HG03066 (cell line): Measurements from ENCODE around the gene ACVR1.
"Not testable (repeated sequence)": the region's sequence is repeated elsewhere in the genome, so short reads cannot be mapped to it uniquely, and the experiment has no call there.

Source experiments
- ATAC-seq: cut with Tn5 transposase; IDR thresholded peaks from one replicate; pipeline ENCODE4 v1.9.1; 2021; ENCODE audit warnings: low read depth; ENCODE audit not compliant: unreplicated experiment

ACVR1 gene

GRCh38 chr2:157831573-157832315 is 44.4 kb downstream of the ACVR1 start:
- no peak for ATAC-seq

- ATAC-seq, result no peak
Observed at GRCh38 chr2:157830696-157831570, 45.2 kb downstream of the ACVR1 start.

- ATAC-seq, result no peak
Observed at GRCh38 chr2:157830266-157830665, 45.9 kb downstream of the ACVR1 start.

GRCh38 chr2:157827377-157827776 is 48.8 kb downstream of the ACVR1 start:
- no peak for ATAC-seq

GRCh38 chr2:157826644-157827043 is 49.5 kb downstream of the ACVR1 start:
- not testable (repeated sequence) for ATAC-seq

GRCh38 chr2:157825885-157826284 is 50.2 kb downstream of the ACVR1 start:
- ATAC-seq, result no peak

GRCh38 chr2:157822993-157823392 is 53.1 kb downstream of the ACVR1 start:
- no peak for ATAC-seq

GRCh38 chr2:157822533-157822932 is 53.6 kb downstream of the ACVR1 start:
- ATAC-seq, result no peak

- ATAC-seq, result no peak
Observed at GRCh38 chr2:157821519-157822131, 54.5 kb downstream of the ACVR1 start.

- ATAC-seq, result no peak
Observed at GRCh38 chr2:157820193-157820592, 55.9 kb downstream of the ACVR1 start.

- ATAC-seq, result no peak
Observed at GRCh38 chr2:157819761-157820160, 56.4 kb downstream of the ACVR1 start.

GRCh38 chr2:157818227-157818626 is 57.9 kb downstream of the ACVR1 start:
- no peak for ATAC-seq

- no peak for ATAC-seq
Observed at GRCh38 chr2:157815421-157815820, 60.7 kb downstream of the ACVR1 start.

GRCh38 chr2:157813467-157813866 is 62.7 kb downstream of the ACVR1 start:
- no peak for ATAC-seq

GRCh38 chr2:157810037-157810436 is 66.1 kb downstream of the ACVR1 start:
- ATAC-seq, result no peak

- no peak for ATAC-seq
Observed at GRCh38 chr2:157809212-157809611, 66.9 kb downstream of the ACVR1 start.

- no peak for ATAC-seq
Observed at GRCh38 chr2:157808421-157808820, 67.7 kb downstream of the ACVR1 start.

- no peak for ATAC-seq
Observed at GRCh38 chr2:157806426-157807077, 69.6 kb downstream of the ACVR1 start.

GRCh38 chr2:157805519-157805918 is 70.6 kb downstream of the ACVR1 start:
- no peak for ATAC-seq

GRCh38 chr2:157804355-157804754 is 71.8 kb downstream of the ACVR1 start:
- ATAC-seq, result no peak

- ATAC-seq, result no peak
Observed at GRCh38 chr2:157803952-157804351, 72.2 kb downstream of the ACVR1 start.
